GM12878 (cell line): ENCODE data around the gene CSF1R. TPM values are rescaled to one million over a fixed set of nuclear protein-coding genes. Genes with fewer than 3 reads are reported as not detected.

Experiments used
- ATAC-seq: fragments of 200-7000 bp; cut with Tn5 transposase; 3 replicates; pipeline ENCODE4 v1.9.1; 2020; ENCODE audit warnings: mild to moderate bottlenecking, moderate library complexity
- BruUV-seq: library from RNA; stranded (reverse); fragments of 400-500 nt; replicated peaks from 2 replicates; lab custom pipeline; 2021; lab: Mats Ljungman, UMichigan
- CTCF ChIA-PET: fragments of 300-600 bp; sonication (Branson Sonifier 250); formaldehyde crosslinking; extraction: SDS; loops from one replicate; lab custom pipeline; 2021; ENCODE audit warnings: inconsistent platforms; lab: Yijun Ruan, JAX
- POLR2A ChIA-PET: fragments of 350-600 bp; formaldehyde crosslinking; extraction: SDS; loops from one replicate; lab custom pipeline; 2021; ENCODE audit warnings: inconsistent platforms; lab: Charles Lee
- RAD21 ChIA-PET: fragments of 300-600 bp; sonication (Branson Sonifier 250); formaldehyde crosslinking; loops from one replicate; lab custom pipeline; 2023; ENCODE audit warnings: antibody characterized with exemption; ENCODE audit not compliant: unreplicated experiment; lab: Charles Lee
- SMC1A ChIA-PET: fragments of 300-600 bp; sonication (Branson Sonifier 250); formaldehyde crosslinking; loops from one replicate; lab custom pipeline; 2023; ENCODE audit not compliant: unreplicated experiment, uncharacterized antibody; lab: Charles Lee
- DNase-seq: peaks from one replicate; pipeline ENCODE4 v3.0.0-alpha.2; 2011; ENCODE audit warnings: low read depth, low spot score
- FAIRE-seq: peaks from 3 replicates; lab custom pipeline; 2011; peaks lifted over from hg19 to GRCh38; lab: Jason Lieb, UNC
- H2AFZ ChIP-seq: 2 replicates; pipeline ENCODE4 v1.6.0; 2011; ENCODE audit warnings: low read depth, low read length, control low read depth; ENCODE audit not compliant: control insufficient read depth
- H3K27ac ChIP-seq: 2 replicates; pipeline ENCODE4 v1.5.1; 2011; ENCODE audit warnings: control low read depth; ENCODE audit not compliant: control insufficient read depth, insufficient read depth
- H3K27me3 ChIP-seq, 2 experiments: replicated peaks in 1 of 2; 2 replicates each; pipeline versions ENCODE4 v1.6.0 to v1.6.1; 2011; ENCODE audit warnings: low read length in 1 of 2; ENCODE audit not compliant: control insufficient read depth in 2 of 2, insufficient read depth in 2 of 2
- H3K36me3 ChIP-seq, 2 experiments: 2 replicates each; pipeline ENCODE4 v1.5.1; 2011; ENCODE audit warnings: low read length in 1 of 2; ENCODE audit not compliant: control insufficient read depth in 2 of 2, insufficient read depth in 2 of 2
- H3K4me1 ChIP-seq: 2 replicates; pipeline ENCODE4 v1.6.1; 2011; ENCODE audit warnings: mild to moderate bottlenecking, low read length, moderate library complexity, mixed read lengths; ENCODE audit not compliant: control insufficient read depth, insufficient read depth
- H3K4me2 ChIP-seq: 2 replicates; pipeline ENCODE4 v1.6.0; 2011; ENCODE audit warnings: control low read depth; ENCODE audit not compliant: control insufficient read depth, insufficient read depth
- H3K4me3 ChIP-seq: fragments of 200-600 bp; sonication (generic); 2 replicates; pipeline ENCODE4 v1.5.1; 2016
- H3K79me2 ChIP-seq: 2 replicates; pipeline ENCODE4 v1.6.0; 2011; ENCODE audit warnings: low read length; ENCODE audit not compliant: control insufficient read depth, insufficient read depth
- H3K9ac ChIP-seq: 2 replicates; pipeline ENCODE4 v1.8.0; 2011; ENCODE audit warnings: low read length, control low read depth, mixed read lengths; ENCODE audit not compliant: control insufficient read depth, insufficient read depth
- H3K9me3 ChIP-seq: replicated peaks from 3 replicates; pipeline ENCODE4 v1.5.1; 2011; ENCODE audit warnings: mild to moderate bottlenecking, low read length; ENCODE audit not compliant: control insufficient read depth, insufficient read depth
- H4K20me1 ChIP-seq: 2 replicates; pipeline ENCODE4 v1.6.0; 2011; ENCODE audit not compliant: control insufficient read depth, insufficient read depth
- ATF7 ChIP-seq: fragments of 450-650 bp; IDR thresholded peaks from 2 replicates; pipeline ENCODE4 v1.6.1; 2016; ENCODE audit warnings: low read depth, mild to moderate bottlenecking
- BCL11A ChIP-seq: IDR thresholded peaks from 2 replicates; pipeline ENCODE4 v1.6.1; 2011; ENCODE audit warnings: low read depth, low read length
- CHD2 ChIP-seq: IDR thresholded peaks from 2 replicates; pipeline ENCODE4 v1.6.1; 2011; ENCODE audit warnings: low read depth, low read length, improper control_type of control experiment, borderline replicate concordance
- E4F1 ChIP-seq: fragments of 450-650 bp; IDR thresholded peaks from 2 replicates; pipeline ENCODE4 v1.6.1; 2018; ENCODE audit warnings: borderline replicate concordance, mild to moderate bottlenecking; ENCODE audit not compliant: partially characterized antibody
- HDAC2 ChIP-seq: fragments of 200-600 bp; sonication (generic); IDR thresholded peaks from 2 replicates; pipeline ENCODE4 v1.6.1; 2017
- HDAC6 ChIP-seq: fragments of 200-600 bp; sonication (generic); IDR thresholded peaks from one replicate; pipeline ENCODE4 v1.8.0; 2017; ENCODE audit warnings: antibody characterized with exemption; ENCODE audit not compliant: unreplicated experiment
- NR2C2 ChIP-seq: IDR thresholded peaks from 2 replicates; pipeline ENCODE4 v1.6.1; 2011; ENCODE audit warnings: borderline replicate concordance, low read depth; ENCODE audit not compliant: control insufficient read depth, insufficient read length
- RBBP5 ChIP-seq: fragments of 200-600 bp; sonication (generic); conservative IDR thresholded peaks from 2 replicates; pipeline ENCODE4 v1.6.1; 2016
- SMAD5 ChIP-seq: IDR thresholded peaks from 2 replicates; pipeline ENCODE4 v1.6.1; 2016; ENCODE audit warnings: antibody characterized with exemption, low read depth
- SMC3 ChIP-seq: IDR thresholded peaks from 2 replicates; pipeline ENCODE4 v1.6.1; 2011; ENCODE audit warnings: low read length, improper control_type of control experiment, borderline replicate concordance
- SP1 ChIP-seq: IDR thresholded peaks from one replicate; pipeline ENCODE4 v1.6.1; 2011; ENCODE audit warnings: low read depth, low read length
- SREBF1 ChIP-seq: IDR thresholded peaks from 2 replicates; pipeline ENCODE4 v1.6.1; 2012; ENCODE audit warnings: mild to moderate bottlenecking, low read length
- TAF1 ChIP-seq: IDR thresholded peaks from 2 replicates; pipeline ENCODE4 v1.6.1; 2011; ENCODE audit warnings: mild to moderate bottlenecking, low read depth, low read length, borderline replicate concordance
- USF1 ChIP-seq: IDR thresholded peaks from 2 replicates; pipeline ENCODE4 v1.6.1; 2011; ENCODE audit warnings: borderline replicate concordance, low read depth, mild to moderate bottlenecking, moderate library complexity, mixed read lengths, low read length; ENCODE audit not compliant: insufficient read depth; ENCODE audit errors: extremely low read length
- ZBTB40 ChIP-seq: fragments of 450-650 bp; IDR thresholded peaks from 2 replicates; pipeline ENCODE4 v1.6.1; 2016; ENCODE audit warnings: mild to moderate bottlenecking, moderate library complexity, borderline replicate concordance
- ZNF24 ChIP-seq: fragments of 450-650 bp; IDR thresholded peaks from 2 replicates; pipeline ENCODE4 v1.6.1; 2017; ENCODE audit warnings: antibody characterized with exemption, mild to moderate bottlenecking
- WGBS: methylation state at CpG from one replicate; pipeline ENCODE4 v1.1.6; 2016; ENCODE audit warnings: low lambda C conversion rate; ENCODE audit not compliant: insufficient replicate concordance, insufficient coverage; ENCODE audit errors: missing lambda C conversion rate; 5-methylcytosine and 5-hydroxymethylcytosine counted together
- in situ Hi-C: fragments of 300-500 bp; cut with MboI; formaldehyde crosslinking; loops from 9 replicates; pipeline ENCODE4 v1.14.3; 2018; ENCODE audit warnings: mixed read lengths
- intact Hi-C: fragments of 100-400 bp; cut with micrococcal nuclease; formaldehyde crosslinking; loops from one replicate; pipeline ENCODE4 v1.14.2; 2022; ENCODE audit not compliant: unreplicated experiment
- polyA plus RNA-seq, 11 experiments: library from polyadenylated mRNA; depleted of rRNA in 4 of 11; unstranded in 6 of 11; stranded (reverse) in 5 of 11; fragments of >200 nt; fragmentation: Nextera tagmentation in 4 of 11; fragmentation: Illumina TruSeq in 1 of 11; extraction: Ambion mirVana in 4 of 11; extraction: Trizol in 1 of 11; gene quantifications; 1 replicate in 1 of 11; 2 replicates in 10 of 11; pipeline versions ENCODE4 v1.2.1 to v1.2.3, GENCODE V29; 2011 to 2016; ENCODE audit warnings: inconsistent platforms in 2 of 11, missing spikeins in 2 of 11, low read depth in 1 of 11
- total RNA-seq, 4 experiments: library from RNA; depleted of rRNA in 3 of 4; stranded (reverse); fragments of >200 nt in 3 of 4; fragmentation: Illumina TruSeq in 1 of 4; extraction: Trizol in 1 of 4; gene quantifications; 2 replicates each; pipeline versions ENCODE4 v1.2.1 to v1.2.3, GENCODE V29; 2013 to 2021

The CSF1R gene
- total and polyA plus RNA-seq, 10 of the 15 experiments (the other 5 are each of a cell fraction or from before 2014, with no cell fraction given) = 0.35 to 3.6 (median 1.2) TPM

- TF ChIP-seq NR2C2 = no peak
- no peak for TF ChIP-seq ZBTB40
- no peak for TF ChIP-seq USF1
- no peak for TF ChIP-seq SREBF1
- no peak for TF ChIP-seq RBBP5
- TF ChIP-seq CHD2 = no peak
Measured at GRCh38 chr5:150114102-150114641, 27.8 kb upstream of the CSF1R start (continued).

GRCh38 chr5:150113047-150113744 lies 26.8 kb upstream of the CSF1R start:
- H2AFZ ChIP-seq = no peak overlapping the region
- ChIA-PET POLR2A (no interaction called here), SMC1A (interaction anchor here (1.3 to 1.9 kb wide), 2 partner anchors 9 to 92 kb away, joined by 3 to 6 read pairs; no protein-coding TSS in a partner anchor), RAD21 (no interaction called here), CTCF (no interaction called here)
- no peaks in the 10 kb centered on the region for H3K4me1 ChIP-seq
- intact Hi-C loops (no loop called here), in situ Hi-C loops (no loop called here)
- H3K4me2 ChIP-seq = no peak overlapping the region
- WGBS = 34% methylated on average over 18 of the region's 18 CpGs
- DNase-seq (no peak), FAIRE-seq (no peak), ATAC-seq (no peak)
- no TSS peak for BruUV-seq
- no peaks in the 10 kb centered on the region for H4K20me1 ChIP-seq
- no peaks in the 10 kb centered on the region for H3K36me3 ChIP-seq
- H3K4me3 ChIP-seq = no peak overlapping the region
- H3K79me2 ChIP-seq = no peaks in the 10 kb centered on the region
- H3K9ac ChIP-seq = no peak overlapping the region
- H3K27me3 ChIP-seq = no peaks in the 10 kb centered on the region; a peak in 1 of 4 replicates
- no peak overlapping the region for H3K27ac ChIP-seq
- H3K9me3 ChIP-seq = no peaks in the 10 kb centered on the region
- TF ChIP-seq ATF7 = no peak
- no peak for TF ChIP-seq BCL11A
- no peak for TF ChIP-seq SP1
- TF ChIP-seq TAF1 = no peak
- TF ChIP-seq SMAD5 = no peak
- no peak for TF ChIP-seq ZNF24
- no peak for TF ChIP-seq E4F1
- TF ChIP-seq HDAC2 = no peak
- TF ChIP-seq HDAC6 = no peak
- no peak for TF ChIP-seq SMC3
